K562 (cell line): Measurements from ENCODE around the gene SFR1.

Experiments used
- ATF1 ChIP-seq, 2 experiments: fragments of 450-650 bp in 1 of 2; IDR thresholded peaks; 2 replicates each; pipeline ENCODE4 v1.6.1; 2016; ENCODE audit warnings: missing compliant biosample characterization in 1 of 2, missing genetic modification characterization in 1 of 2
- ZBTB17 ChIP-seq: fragments of 450-650 bp; formaldehyde crosslinking; IDR thresholded peaks from 2 replicates; pipeline ENCODE4 v1.4.0; 2020; ENCODE audit warnings: mild to moderate bottlenecking
- ZNF263 ChIP-seq: sonication (generic); formaldehyde crosslinking; IDR thresholded peaks from 2 replicates; pipeline ENCODE4 v1.8.0; 2022; ENCODE audit warnings: mild to moderate bottlenecking, missing genetic modification reagents, borderline replicate concordance

GRCh38 chr10:104155591-104155990 lies 33.6 kb downstream of the SFR1 start:
- TF ChIP-seq ATF1 (CRISPR knock-in tag; IDR thresholded peaks at IDR 0.05), result no peak
- no peak for TF ChIP-seq ATF1 (tag; IDR thresholded peaks at IDR 0.05)
- TF ChIP-seq ZNF263 (CRISPR knock-in tag), result no peak
- TF ChIP-seq ZBTB17 (CRISPR knock-in tag), result no peak
